ENCODE measurements around the gene SLC22A23. TPM values are rescaled to one million over a fixed set of nuclear protein-coding genes. Genes with fewer than 3 reads are reported as not detected.
A peak's percentile ranks its signal among the peaks of the same experiment; 100 is the strongest.

SLC22A23 gene
- total RNA-seq, 1 donor from 2014 or later = 102 TPM

DNA sequence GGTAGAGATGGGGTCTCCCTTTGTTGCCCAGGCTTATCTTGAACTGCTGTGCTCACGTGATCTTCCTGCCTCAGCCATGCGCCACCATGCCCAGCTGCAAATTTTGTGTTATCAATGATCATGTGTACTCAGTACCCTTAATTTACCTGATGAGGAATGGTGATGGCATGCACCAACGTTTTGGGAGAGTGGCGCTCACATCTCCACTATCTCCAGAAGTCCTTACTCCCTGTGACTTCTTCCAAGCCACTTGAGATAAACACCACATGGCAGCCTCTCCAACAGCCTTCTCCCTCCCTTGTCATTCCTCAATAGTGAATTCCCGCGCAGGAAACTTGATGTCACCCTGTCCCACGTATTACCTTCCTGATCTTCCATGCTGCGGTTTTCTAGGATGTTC lies 140.0 kb downstream of the SLC22A23 start:
- Mint-ChIP-seq H3K4me3 (ENCODE audit: unreplicated experiment) (peak overlapping the region; percentile 28), H3K27me3 (ENCODE audit: unreplicated experiment) (peaks cover 28% of the 10 kb centered on the region), H3K27ac (ENCODE audit: unreplicated experiment) (peak overlapping the region; percentile 83), H3K4me1 (ENCODE audit: low read depth, unreplicated experiment) (peaks cover 80% of the 10 kb centered on the region), H3K36me3 (ENCODE audit: unreplicated experiment) (peaks cover 7% of the 10 kb centered on the region), H3K9me3 (ENCODE audit: unreplicated experiment) (peaks cover 24% of the 10 kb centered on the region)
- no peak for DNase-seq
- no peak for TF ChIP-seq CTCF (IDR thresholded peaks at IDR 0.05; ENCODE audit: partially characterized antibody, unreplicated experiment)

DNA sequence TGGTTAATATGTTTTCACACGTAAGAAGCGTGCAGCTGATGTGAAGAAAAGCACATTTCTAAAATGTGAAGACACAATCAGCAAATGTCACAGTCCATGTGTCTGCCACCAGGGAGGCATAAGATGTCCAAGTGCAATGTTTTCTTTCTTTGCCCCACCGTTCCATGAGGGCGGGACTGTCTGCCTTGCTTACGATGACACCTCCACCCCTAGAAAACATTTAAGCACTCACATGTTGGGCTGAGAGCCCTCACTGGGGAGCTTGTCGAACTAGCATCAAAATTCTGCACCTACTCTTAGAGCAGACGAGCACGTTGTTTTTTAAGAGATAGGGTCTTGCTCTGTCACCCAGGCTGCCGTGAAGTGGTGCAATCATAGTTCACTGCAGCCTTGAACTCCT lies 140.5 kb downstream of the SLC22A23 start:
- no peak for TF ChIP-seq CTCF (IDR thresholded peaks at IDR 0.05; ENCODE audit: partially characterized antibody, unreplicated experiment)
- DNase-seq = no peak
- peaks cover 24% of the 10 kb centered on the region for H3K9me3 Mint-ChIP-seq (ENCODE audit: unreplicated experiment)
- H3K27me3 Mint-ChIP-seq (ENCODE audit: unreplicated experiment) = peaks cover 25% of the 10 kb centered on the region
- peak overlapping the region; percentile 83 for H3K27ac Mint-ChIP-seq (ENCODE audit: unreplicated experiment)
- peaks cover 7% of the 10 kb centered on the region for H3K36me3 Mint-ChIP-seq (ENCODE audit: unreplicated experiment)
- H3K4me1 Mint-ChIP-seq (ENCODE audit: low read depth, unreplicated experiment) = peaks cover 80% of the 10 kb centered on the region
- no peak overlapping the region for H3K4me3 Mint-ChIP-seq (ENCODE audit: unreplicated experiment)

DNA sequence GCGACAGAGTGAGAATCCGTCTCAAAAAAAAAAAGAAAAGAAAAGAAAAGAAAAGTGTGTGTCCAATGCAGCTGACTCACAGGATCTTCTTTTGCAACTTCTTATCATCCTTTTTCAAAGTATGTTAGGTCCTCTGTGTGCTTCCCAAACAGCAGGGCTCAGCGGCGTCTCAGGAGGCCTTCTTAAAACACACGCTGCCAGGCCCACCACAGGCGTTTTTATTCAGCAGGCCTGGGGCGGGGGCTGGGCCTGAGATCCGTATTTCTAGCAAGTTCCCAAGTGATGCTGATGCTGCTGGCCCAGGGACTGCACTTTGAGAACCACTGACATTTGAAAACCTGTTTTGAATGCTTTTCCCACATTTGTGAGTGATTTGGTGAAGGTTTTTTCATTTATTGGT lies 141.0 kb downstream of the SLC22A23 start:
- Mint-ChIP-seq H3K27me3 (ENCODE audit: unreplicated experiment) (peaks cover 25% of the 10 kb centered on the region), H3K4me1 (ENCODE audit: low read depth, unreplicated experiment) (peaks cover 81% of the 10 kb centered on the region), H3K27ac (ENCODE audit: unreplicated experiment) (peak overlapping the region; percentile 15), H3K9me3 (ENCODE audit: unreplicated experiment) (peaks cover 24% of the 10 kb centered on the region), H3K36me3 (ENCODE audit: unreplicated experiment) (peaks cover 7% of the 10 kb centered on the region), H3K4me3 (ENCODE audit: unreplicated experiment) (no peak overlapping the region)
- no peak for TF ChIP-seq CTCF (IDR thresholded peaks at IDR 0.05; ENCODE audit: partially characterized antibody, unreplicated experiment)
- no peak for DNase-seq

GRCh38 chr6:3314621-3315467 lies 142.0 kb downstream of the SLC22A23 start:
- peaks cover 25% of the 10 kb centered on the region for H3K9me3 Mint-ChIP-seq (ENCODE audit: unreplicated experiment)
- H3K27me3 Mint-ChIP-seq (ENCODE audit: unreplicated experiment) = peaks cover 20% of the 10 kb centered on the region
- no peak for TF ChIP-seq CTCF (IDR thresholded peaks at IDR 0.05; ENCODE audit: partially characterized antibody, unreplicated experiment)
- no peak for DNase-seq
- H3K27ac Mint-ChIP-seq (ENCODE audit: unreplicated experiment) = peak overlapping the region; percentile 15
- no peak overlapping the region for H3K4me3 Mint-ChIP-seq (ENCODE audit: unreplicated experiment)
- peaks cover 7% of the 10 kb centered on the region for H3K36me3 Mint-ChIP-seq (ENCODE audit: unreplicated experiment)
- H3K4me1 Mint-ChIP-seq (ENCODE audit: low read depth, unreplicated experiment) = peaks cover 78% of the 10 kb centered on the region

GRCh38 chr6:3314176-3314575 lies 142.7 kb downstream of the SLC22A23 start:
- no peak for DNase-seq
- Mint-ChIP-seq H3K9me3 (ENCODE audit: unreplicated experiment) (peaks cover 24% of the 10 kb centered on the region), H3K27me3 (ENCODE audit: unreplicated experiment) (peaks cover 18% of the 10 kb centered on the region), H3K4me1 (ENCODE audit: low read depth, unreplicated experiment) (peaks cover 76% of the 10 kb centered on the region), H3K27ac (ENCODE audit: unreplicated experiment) (no peak overlapping the region), H3K4me3 (ENCODE audit: unreplicated experiment) (no peak overlapping the region), H3K36me3 (ENCODE audit: unreplicated experiment) (peaks cover 5% of the 10 kb centered on the region)
- TF ChIP-seq CTCF (IDR thresholded peaks at IDR 0.05; ENCODE audit: partially characterized antibody, unreplicated experiment) = no peak

Data from glutamatergic neuron (in vitro differentiated cells).